ENCODE data around the gene PDSS2. TPM values are rescaled to one million over a fixed set of nuclear protein-coding genes. Genes with fewer than 3 reads are reported as not detected.
"Not testable (repeated sequence)": the region's sequence is repeated elsewhere in the genome, so short reads cannot be mapped to it uniquely, and the experiment has no call there.

The PDSS2 gene
- total RNA-seq, 4 donors from 2014 or later: 6.5 to 9.6 (median 8.8) TPM

- no peak for TF ChIP-seq CTCF (IDR thresholded peaks at IDR 0.05)
- no peak for ATAC-seq (ENCODE audit: low FRiP score)
- DNase-seq (ENCODE audit: low spot score): no peak
Observed at GRCh38 chr6:107180099-107180498, 279.3 kb downstream of the PDSS2 start.

DNA sequence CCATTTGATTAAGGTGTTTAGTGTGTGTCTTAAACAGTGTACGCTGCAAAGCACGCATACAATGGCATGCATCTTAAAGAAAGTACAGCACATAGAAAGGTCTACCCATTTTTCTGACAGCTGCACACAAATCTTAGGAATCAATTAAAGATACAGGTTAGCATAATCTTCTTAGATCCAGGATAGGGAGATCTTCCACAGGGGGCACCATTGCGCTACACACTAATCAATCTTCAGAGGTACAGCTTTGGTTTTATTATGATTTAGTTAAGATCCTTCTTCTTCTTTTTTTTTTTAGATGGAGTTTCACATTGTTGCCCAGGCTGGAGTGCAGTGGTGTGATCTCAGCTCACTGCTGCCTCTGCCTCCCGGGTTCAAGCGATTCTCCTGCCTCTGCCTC lies 280.4 kb downstream of the PDSS2 start:
- DNase-seq (ENCODE audit: low spot score): no peak
- ATAC-seq (ENCODE audit: low FRiP score): no peak

DNA sequence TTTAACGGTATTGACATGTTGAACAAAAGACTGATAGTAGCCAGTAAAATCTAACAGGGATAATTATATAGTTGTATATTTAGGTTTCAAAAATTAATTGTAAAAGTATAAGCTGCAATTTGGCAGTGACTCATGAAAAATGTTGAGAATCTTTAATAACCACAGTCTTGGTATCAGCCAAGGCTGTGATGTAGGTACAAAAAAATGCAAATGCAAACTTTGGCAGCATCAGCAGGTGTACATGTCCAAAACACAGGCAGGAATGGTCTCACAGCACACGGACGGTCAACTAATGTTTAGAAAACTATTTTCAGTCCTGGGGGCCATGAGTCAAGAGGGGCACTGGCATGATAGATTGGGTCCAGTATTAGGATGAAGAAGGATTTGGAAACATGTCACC lies 285.6 kb downstream of the PDSS2 start:
- no peak for ATAC-seq (ENCODE audit: low FRiP score)
- DNase-seq (ENCODE audit: low spot score): no peak
- TF ChIP-seq CTCF (IDR thresholded peaks at IDR 0.05): no peak

More for the DNA sequence above, 280.4 kb downstream of the PDSS2 start:
- TF ChIP-seq CTCF (IDR thresholded peaks at IDR 0.05): no peak

DNA sequence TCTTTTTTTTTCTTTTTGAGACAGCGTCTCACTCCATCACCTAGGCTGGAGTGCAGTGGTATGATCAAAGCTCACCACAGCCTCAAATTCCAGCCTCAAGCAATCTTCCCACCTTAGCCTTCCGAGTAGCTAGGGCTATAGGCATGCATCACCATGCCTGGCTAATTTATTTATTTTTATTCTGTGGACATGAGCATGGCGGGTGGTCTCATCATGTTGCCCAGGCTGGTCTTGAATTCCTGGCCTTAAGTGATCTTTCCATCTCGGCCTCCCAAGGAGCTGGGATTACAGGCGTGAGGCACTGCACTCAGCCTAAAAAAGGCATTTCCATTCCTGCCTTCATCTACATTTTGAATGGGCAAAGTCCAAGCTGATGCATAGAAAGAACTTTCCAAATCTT lies 287.9 kb downstream of the PDSS2 start:
- DNase-seq (ENCODE audit: low spot score) (no peak), ATAC-seq (ENCODE audit: low FRiP score) (no peak)
- no peak for TF ChIP-seq CTCF (IDR thresholded peaks at IDR 0.05)

- DNase-seq (ENCODE audit: low spot score); ATAC-seq (ENCODE audit: low FRiP score): not testable (repeated sequence)
Observed at GRCh38 chr6:107164299-107164698, 295.1 kb downstream of the PDSS2 start.

DNA sequence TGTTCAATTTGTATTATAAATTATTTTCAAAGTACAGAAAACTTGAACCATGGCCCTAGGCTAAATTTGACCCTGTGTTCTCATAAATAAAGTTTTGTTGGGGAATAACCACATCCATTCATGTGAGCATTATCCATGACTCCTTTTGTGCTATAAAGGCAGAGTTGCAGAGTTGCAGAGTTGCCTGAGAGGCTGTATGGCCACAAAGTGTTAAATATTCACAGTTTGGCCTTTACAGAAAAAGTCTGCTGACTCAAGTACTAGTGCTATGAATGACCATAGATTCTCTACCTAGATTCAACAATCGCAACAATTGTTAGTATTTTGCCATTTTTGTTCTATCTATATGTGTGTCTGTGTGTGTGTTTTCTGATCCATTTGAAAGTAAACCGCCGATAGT lies 297.8 kb downstream of the PDSS2 start:
- DNase-seq (ENCODE audit: low spot score) (no peak), ATAC-seq (ENCODE audit: low FRiP score) (no peak)
- no peak for TF ChIP-seq CTCF (IDR thresholded peaks at IDR 0.05)

DNA sequence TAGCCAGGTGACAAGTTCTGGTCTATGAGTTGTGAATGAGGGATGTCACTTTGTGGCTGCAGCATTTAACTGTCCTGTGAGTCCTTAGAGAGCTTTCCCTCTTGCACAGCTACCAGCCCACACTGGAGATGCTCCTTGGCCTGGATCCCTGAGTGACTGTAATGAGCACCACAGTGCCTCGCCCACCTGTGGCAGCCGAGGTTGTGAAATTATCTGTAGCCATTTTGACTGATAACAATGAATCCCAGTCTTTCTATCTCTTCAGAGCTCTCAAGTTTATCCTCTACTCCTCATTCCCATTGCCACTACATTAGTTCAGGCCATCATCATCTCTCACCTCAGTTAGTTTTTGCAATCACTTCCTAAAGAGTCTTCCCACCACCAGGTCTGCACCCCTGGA lies 302.7 kb downstream of the PDSS2 start:
- TF ChIP-seq CTCF (IDR thresholded peaks at IDR 0.05): no peak
- ATAC-seq (ENCODE audit: low FRiP score) (no peak), DNase-seq (ENCODE audit: low spot score) (no peak)

DNA sequence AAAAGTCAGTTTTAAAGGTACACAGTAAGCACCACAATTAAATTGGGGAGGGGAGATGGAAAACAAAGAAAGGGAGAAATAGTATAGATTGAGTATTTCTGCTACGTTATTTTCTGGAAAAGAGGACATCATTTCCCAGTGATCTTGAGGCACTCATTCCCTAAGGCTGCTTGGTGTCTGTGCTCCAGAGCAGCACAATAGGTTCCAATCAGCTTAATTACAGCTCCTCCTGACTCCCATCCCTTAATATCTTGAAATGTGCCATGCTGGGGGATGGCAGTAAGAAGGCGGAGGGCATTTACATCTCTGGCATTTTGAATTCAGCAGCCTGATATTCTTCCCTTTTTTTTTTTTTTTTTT lies 304.6 kb downstream of the PDSS2 start:
- ATAC-seq (ENCODE audit: low FRiP score) (no peak), DNase-seq (ENCODE audit: low spot score) (no peak)
- TF ChIP-seq CTCF (IDR thresholded peaks at IDR 0.05): no peak
